ENCODE results near the gene VPS26B. TPM values are rescaled to one million over a fixed set of nuclear protein-coding genes. Genes with fewer than 3 reads are reported as not detected.

The VPS26B gene
- polyA plus RNA-seq, 1 experiment = 48.8 TPM

DNA sequence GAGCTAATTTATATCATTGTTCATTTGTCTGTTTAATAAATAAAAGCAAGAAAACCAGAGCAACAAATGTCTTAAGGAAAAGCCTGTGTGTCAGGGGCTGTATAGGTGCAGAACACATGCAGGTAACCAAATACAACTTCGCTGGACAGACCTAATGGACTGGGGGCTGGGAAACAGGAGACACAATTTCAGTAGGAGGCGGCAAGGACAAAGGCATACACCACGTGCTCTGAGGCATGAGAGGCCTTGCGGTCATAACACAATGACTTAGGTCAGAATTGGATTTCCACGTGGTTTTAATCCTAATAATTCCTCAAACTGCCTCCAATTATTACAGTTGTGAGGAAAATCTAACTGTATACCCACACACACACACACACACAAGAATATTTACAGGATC, 43.0 kb downstream of the VPS26B start:
- CTCF ChIA-PET = no interaction called here
- peaks cover 3% of the 10 kb centered on the region for H3K36me3 ChIP-seq (ENCODE audit: control insufficient read depth, insufficient read depth, low read length)
- POLR2A ChIA-PET = no interaction called here

DNA sequence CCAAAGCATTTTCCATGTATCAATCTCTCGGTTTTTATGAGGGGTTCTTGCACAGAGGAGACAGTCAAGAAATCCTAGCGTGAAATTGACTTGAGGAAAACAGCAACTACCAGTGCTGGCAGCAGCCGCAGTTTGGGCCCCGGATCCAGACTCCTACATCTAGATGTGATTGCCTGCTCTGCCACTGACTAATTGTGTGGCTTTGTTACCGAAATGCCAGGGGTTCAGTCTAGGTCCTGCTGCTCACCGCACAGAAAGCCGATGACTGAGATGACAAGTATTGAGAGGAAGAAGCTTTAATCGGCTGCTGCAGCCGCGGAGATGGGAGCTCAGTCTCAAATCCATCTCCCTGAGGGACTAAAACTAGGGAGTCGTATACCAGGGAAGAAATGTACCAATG, 43.5 kb downstream of the VPS26B start:
- no peak for DNase-seq (ENCODE audit: low read depth)
- TF ChIP-seq, protein P1, sequence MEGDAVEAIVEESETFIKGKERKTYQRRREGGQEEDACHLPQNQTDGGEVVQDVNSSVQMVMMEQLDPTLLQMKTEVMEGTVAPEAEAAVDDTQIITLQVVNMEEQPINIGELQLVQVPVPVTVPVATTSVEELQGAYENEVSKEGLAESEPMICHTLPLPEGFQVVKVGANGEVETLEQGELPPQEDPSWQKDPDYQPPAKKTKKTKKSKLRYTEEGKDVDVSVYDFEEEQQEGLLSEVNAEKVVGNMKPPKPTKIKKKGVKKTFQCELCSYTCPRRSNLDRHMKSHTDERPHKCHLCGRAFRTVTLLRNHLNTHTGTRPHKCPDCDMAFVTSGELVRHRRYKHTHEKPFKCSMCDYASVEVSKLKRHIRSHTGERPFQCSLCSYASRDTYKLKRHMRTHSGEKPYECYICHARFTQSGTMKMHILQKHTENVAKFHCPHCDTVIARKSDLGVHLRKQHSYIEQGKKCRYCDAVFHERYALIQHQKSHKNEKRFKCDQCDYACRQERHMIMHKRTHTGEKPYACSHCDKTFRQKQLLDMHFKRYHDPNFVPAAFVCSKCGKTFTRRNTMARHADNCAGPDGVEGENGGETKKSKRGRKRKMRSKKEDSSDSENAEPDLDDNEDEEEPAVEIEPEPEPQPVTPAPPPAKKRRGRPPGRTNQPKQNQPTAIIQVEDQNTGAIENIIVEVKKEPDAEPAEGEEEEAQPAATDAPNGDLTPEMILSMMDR (IDR thresholded peaks at IDR 0.05; ENCODE audit: insufficient read depth, low read depth, low read length) = no peak
- H3K36me3 ChIP-seq (ENCODE audit: control insufficient read depth, insufficient read depth, low read length) = peaks cover 1% of the 10 kb centered on the region; the same call in 1 of the 2 replicates
- H3K4me3 ChIP-seq (ENCODE audit: low read depth, low read length) = no peak overlapping the region
- ChIA-PET CTCF (no interaction called here), POLR2A (no interaction called here)
- H3K27me3 ChIP-seq (ENCODE audit: control insufficient read depth, insufficient read depth, low read length) = peaks cover 12% of the 10 kb centered on the region

More for the DNA sequence above, 43.0 kb downstream of the VPS26B start:
- H3K4me3 ChIP-seq (ENCODE audit: low read depth, low read length) = no peak overlapping the region
- TF ChIP-seq, protein P1 (IDR thresholded peaks at IDR 0.05; ENCODE audit: insufficient read depth, low read depth, low read length) = no peak
- peaks cover 8% of the 10 kb centered on the region for H3K27me3 ChIP-seq (ENCODE audit: control insufficient read depth, insufficient read depth, low read length)
- no peak for DNase-seq (ENCODE audit: low read depth)

GRCh38 chr11:134270250-134270714, 45.8 kb downstream of the VPS26B start:
- H3K36me3 ChIP-seq (ENCODE audit: control insufficient read depth, insufficient read depth, low read length) = no peaks in the 10 kb centered on the region
- POLR2A ChIA-PET = no interaction called here
- CTCF ChIA-PET = interaction anchor here (0.7 to 0.8 kb wide), 2 partner anchors 10 to 353 kb away, joined by 3 read pairs; no protein-coding TSS in a partner anchor
- peaks cover 24% of the 10 kb centered on the region for H3K27me3 ChIP-seq (ENCODE audit: control insufficient read depth, insufficient read depth, low read length)
- H3K4me3 ChIP-seq (ENCODE audit: low read depth, low read length) = no peak overlapping the region
- TF ChIP-seq, protein P1 (IDR thresholded peaks at IDR 0.05; ENCODE audit: insufficient read depth, low read depth, low read length) = no peak
- no peak for DNase-seq (ENCODE audit: low read depth)

- TF ChIP-seq, protein P1 (IDR thresholded peaks at IDR 0.05; ENCODE audit: insufficient read depth, low read depth, low read length) = no peak
- no peak overlapping the region for H3K4me3 ChIP-seq (ENCODE audit: low read depth, low read length)
- ChIA-PET CTCF (no interaction called here), POLR2A (no interaction called here)
- DNase-seq (ENCODE audit: low read depth) = no peak
- peaks cover 37% of the 10 kb centered on the region for H3K27me3 ChIP-seq (ENCODE audit: control insufficient read depth, insufficient read depth, low read length)
- no peaks in the 10 kb centered on the region for H3K36me3 ChIP-seq (ENCODE audit: control insufficient read depth, insufficient read depth, low read length)
Measured at GRCh38 chr11:134271978-134272377, 47.5 kb downstream of the VPS26B start.

DNA sequence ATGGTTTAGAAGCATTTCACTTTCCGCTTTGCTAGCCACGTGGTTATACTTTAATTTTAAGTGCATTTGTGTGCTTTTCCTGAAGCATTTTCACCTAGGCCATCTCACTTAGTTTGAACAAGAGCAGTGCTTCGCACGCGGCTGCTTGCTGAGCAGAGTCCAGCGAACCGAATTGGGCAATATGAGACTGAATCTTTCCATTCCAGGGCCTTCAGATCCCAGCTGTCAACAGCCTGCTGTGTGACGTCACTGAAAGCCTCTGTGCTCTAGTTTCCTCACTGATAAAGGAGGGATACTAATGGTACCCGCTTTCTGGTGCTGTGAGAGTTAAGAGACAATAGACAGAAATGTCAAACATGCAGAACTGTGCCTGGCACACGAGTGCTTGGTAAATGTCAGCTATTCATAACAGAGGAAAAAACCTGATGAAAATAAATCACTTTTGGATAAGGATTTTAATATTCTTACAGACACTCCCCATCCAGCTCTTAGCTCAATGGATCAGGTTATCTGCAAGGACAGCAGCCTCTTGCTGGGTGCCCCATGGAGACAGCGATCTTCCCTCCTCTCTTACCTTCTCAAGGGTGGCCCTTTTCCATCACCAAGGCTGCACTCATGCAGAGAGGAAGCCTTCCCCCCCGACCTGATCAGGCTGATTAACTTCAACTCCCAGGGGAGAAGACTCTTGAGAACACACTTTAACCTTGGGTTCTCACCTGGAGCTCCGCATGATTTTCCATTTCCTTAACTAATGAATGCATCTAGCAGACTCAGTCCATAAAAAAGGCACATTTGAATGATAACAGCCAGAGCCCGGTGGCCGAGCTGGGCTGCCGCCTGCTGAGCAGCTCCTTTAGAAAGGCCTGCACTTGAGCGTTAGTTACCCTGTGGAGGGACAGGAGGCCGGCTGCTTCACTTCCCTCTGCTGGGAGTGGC, 48.2 kb downstream of the VPS26B start:
- no peak for DNase-seq (ENCODE audit: low read depth)
- no peaks in the 10 kb centered on the region for H3K36me3 ChIP-seq (ENCODE audit: control insufficient read depth, insufficient read depth, low read length)
- peaks cover 41% of the 10 kb centered on the region for H3K27me3 ChIP-seq (ENCODE audit: control insufficient read depth, insufficient read depth, low read length)
- ChIA-PET POLR2A (no interaction called here), CTCF (interaction anchor here (2.1 kb wide), 1 partner anchor 11 kb away, joined by 9 read pairs; no protein-coding TSS in a partner anchor)
- TF ChIP-seq, protein P1 (IDR thresholded peaks at IDR 0.05; ENCODE audit: insufficient read depth, low read depth, low read length) = no peak
- H3K4me3 ChIP-seq (ENCODE audit: low read depth, low read length) = no peak overlapping the region

Data from BJ (cell line).